DND-41 (cell line): ENCODE results near the gene MRPL1.

Source experiments
- EZH2 ChIP-seq: IDR thresholded peaks from 3 replicates; pipeline ENCODE4 v1.6.1; 2012; ENCODE audit warnings: borderline replicate concordance, low read depth, mild to moderate bottlenecking, moderate library complexity, low read length, inconsistent platforms; ENCODE audit not compliant: severe bottlenecking
- TF ChIP-seq, protein P1 (sequence below): IDR thresholded peaks from 2 replicates; pipeline ENCODE4 v1.5.1; 2012; ENCODE audit warnings: borderline replicate concordance, low read length, moderate library complexity, mild to moderate bottlenecking; ENCODE audit not compliant: poor library complexity, severe bottlenecking; ENCODE audit errors: extremely low read depth

DNA sequence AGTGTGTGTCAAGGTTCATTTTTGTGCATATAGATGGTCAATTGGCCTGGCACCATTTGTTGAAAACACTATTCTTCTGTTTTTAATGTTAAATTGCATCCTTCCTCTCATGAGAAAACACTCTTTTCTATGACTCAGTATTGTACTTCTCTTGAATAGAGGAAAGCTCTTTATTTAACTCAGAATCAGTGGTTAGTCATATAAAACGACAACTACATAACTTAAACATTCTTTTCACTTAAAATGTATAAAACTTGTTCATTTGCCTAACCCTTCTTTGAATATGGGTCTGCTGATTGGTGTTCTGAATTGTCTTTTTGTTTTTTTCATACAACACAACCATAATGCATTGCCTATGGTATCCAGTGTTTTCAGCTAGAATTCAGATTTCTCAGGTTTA is 17.2 kb upstream of the MRPL1 start:
- no peak for TF ChIP-seq EZH2
- TF ChIP-seq, protein P1, sequence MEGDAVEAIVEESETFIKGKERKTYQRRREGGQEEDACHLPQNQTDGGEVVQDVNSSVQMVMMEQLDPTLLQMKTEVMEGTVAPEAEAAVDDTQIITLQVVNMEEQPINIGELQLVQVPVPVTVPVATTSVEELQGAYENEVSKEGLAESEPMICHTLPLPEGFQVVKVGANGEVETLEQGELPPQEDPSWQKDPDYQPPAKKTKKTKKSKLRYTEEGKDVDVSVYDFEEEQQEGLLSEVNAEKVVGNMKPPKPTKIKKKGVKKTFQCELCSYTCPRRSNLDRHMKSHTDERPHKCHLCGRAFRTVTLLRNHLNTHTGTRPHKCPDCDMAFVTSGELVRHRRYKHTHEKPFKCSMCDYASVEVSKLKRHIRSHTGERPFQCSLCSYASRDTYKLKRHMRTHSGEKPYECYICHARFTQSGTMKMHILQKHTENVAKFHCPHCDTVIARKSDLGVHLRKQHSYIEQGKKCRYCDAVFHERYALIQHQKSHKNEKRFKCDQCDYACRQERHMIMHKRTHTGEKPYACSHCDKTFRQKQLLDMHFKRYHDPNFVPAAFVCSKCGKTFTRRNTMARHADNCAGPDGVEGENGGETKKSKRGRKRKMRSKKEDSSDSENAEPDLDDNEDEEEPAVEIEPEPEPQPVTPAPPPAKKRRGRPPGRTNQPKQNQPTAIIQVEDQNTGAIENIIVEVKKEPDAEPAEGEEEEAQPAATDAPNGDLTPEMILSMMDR: no peak
